Measurements from ENCODE around the gene FOXN3.
"Not testable (repeated sequence)": the region's sequence is repeated elsewhere in the genome, so short reads cannot be mapped to it uniquely, and the experiment has no call there.

Gene FOXN3

GRCh38 chr14:89111232-89111631, 305.8 kb downstream of the FOXN3 start:
- DNase-seq, result not testable (repeated sequence)

- DNase-seq, result no peak
Observed at GRCh38 chr14:89110110-89110509, 306.9 kb downstream of the FOXN3 start.

- no peak for DNase-seq
Observed at GRCh38 chr14:89108608-89109007, 308.4 kb downstream of the FOXN3 start.

- DNase-seq, result no peak
Observed at GRCh38 chr14:89107626-89108025, 309.4 kb downstream of the FOXN3 start.
